Keratinocyte (primary cell): ENCODE data around the gene WNK2.

Experiments
- EZH2 ChIP-seq: IDR thresholded peaks from one replicate; pipeline ENCODE4 v1.6.1; 2012; ENCODE audit warnings: inconsistent platforms, mild to moderate bottlenecking, low read length, moderate library complexity
- TF ChIP-seq, protein P1 (sequence below), 3 experiments: IDR thresholded peaks in 1 of 3; conservative IDR thresholded peaks in 1 of 3; optimal IDR thresholded peaks in 1 of 3; 2 replicates in 2 of 3; 3 replicates in 1 of 3; pipeline versions ENCODE3 to v1.5.1; 2011; ENCODE audit warnings: low read length in 3 of 3, mild to moderate bottlenecking in 3 of 3, moderate library complexity in 2 of 3, control low read depth in 1 of 3, inconsistent platforms in 1 of 3; ENCODE audit not compliant: insufficient read depth in 2 of 3; ENCODE audit errors: extremely low read depth in 1 of 3

DNA sequence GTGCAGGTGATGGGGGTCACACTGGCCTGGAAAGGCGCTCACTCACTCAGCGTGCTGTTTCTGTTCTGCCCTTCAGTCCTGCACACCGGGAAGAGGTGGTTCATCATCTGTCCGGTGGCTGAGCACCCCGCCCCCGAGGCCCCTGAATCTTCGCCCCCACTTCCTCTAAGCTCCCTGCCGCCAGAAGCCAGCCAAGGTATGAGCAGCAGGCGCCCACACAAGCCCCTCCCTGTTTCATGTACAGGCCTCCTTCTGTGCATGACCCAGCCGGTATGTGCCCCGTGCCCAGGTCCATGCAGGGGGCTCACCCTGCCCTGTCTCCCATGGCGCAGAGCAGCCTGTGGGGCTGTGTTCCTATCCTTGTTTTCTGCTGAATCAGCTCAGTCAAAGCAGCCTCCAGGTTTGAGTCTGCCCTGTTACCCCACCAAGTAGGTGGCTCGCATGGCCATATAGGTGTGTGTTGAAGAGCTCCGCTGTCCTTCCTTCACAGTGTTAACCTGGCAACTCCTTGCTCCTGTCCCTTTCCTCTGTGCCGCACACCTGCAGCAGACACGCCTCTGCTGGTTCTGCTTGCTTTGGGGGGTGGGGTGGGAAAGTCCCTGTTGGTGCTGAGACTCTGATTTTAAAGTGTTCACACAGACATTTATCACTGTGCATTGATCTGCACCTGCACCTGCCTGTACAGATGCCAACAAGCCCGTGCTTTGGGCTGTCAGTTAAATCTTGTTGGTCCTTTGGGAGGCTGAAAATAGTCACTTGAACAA lies 84.8 kb downstream of the WNK2 start:
- TF ChIP-seq, protein P1, sequence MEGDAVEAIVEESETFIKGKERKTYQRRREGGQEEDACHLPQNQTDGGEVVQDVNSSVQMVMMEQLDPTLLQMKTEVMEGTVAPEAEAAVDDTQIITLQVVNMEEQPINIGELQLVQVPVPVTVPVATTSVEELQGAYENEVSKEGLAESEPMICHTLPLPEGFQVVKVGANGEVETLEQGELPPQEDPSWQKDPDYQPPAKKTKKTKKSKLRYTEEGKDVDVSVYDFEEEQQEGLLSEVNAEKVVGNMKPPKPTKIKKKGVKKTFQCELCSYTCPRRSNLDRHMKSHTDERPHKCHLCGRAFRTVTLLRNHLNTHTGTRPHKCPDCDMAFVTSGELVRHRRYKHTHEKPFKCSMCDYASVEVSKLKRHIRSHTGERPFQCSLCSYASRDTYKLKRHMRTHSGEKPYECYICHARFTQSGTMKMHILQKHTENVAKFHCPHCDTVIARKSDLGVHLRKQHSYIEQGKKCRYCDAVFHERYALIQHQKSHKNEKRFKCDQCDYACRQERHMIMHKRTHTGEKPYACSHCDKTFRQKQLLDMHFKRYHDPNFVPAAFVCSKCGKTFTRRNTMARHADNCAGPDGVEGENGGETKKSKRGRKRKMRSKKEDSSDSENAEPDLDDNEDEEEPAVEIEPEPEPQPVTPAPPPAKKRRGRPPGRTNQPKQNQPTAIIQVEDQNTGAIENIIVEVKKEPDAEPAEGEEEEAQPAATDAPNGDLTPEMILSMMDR (optimal IDR thresholded peaks at IDR 0.05 in 1 of 3, IDR thresholded peaks at IDR 0.05 in 1 of 3, conservative IDR thresholded peaks at IDR 0.05 in 1 of 3; ENCODE audit: extremely low read depth in 1 of 3, insufficient read depth in 2 of 3, low read length in 3 of 3): no peak
- no peak for TF ChIP-seq EZH2
